Keratinocyte (primary cell): Measurements from ENCODE around the gene DCAF4. TPM values are rescaled to one million over a fixed set of nuclear protein-coding genes. Genes with fewer than 3 reads are reported as not detected.

Experiments used
- DNase-seq: peaks from one replicate; pipeline ENCODE4 v3.0.0-alpha.2; 2011; ENCODE audit warnings: low read depth, missing footprints, low spot score
- FAIRE-seq: peaks from 2 replicates; lab custom pipeline; 2011; peaks lifted over from hg19 to GRCh38; lab: Jason Lieb, UNC
- H2AFZ ChIP-seq: 2 replicates; pipeline ENCODE4 v1.6.0; 2012; ENCODE audit warnings: low read length, control low read depth, inconsistent platforms; ENCODE audit not compliant: control insufficient read depth
- H3K27ac ChIP-seq: 2 replicates; pipeline ENCODE4 v1.5.1; 2011; ENCODE audit warnings: low read length; ENCODE audit not compliant: control insufficient read depth, insufficient read depth
- H3K27me3 ChIP-seq: 3 replicates; pipeline ENCODE4 v1.6.0; 2011; ENCODE audit warnings: low read length; ENCODE audit not compliant: control insufficient read depth, insufficient read depth; ENCODE audit errors: extremely low read depth
- H3K36me3 ChIP-seq, 2 experiments: 2 replicates in 1 of 2; 3 replicates in 1 of 2; pipeline ENCODE4 v1.5.1; 2011; ENCODE audit warnings: low read length in 2 of 2, mild to moderate bottlenecking in 1 of 2; ENCODE audit not compliant: control insufficient read depth in 2 of 2, insufficient read depth in 2 of 2; ENCODE audit errors: extremely low read depth in 1 of 2
- H3K4me1 ChIP-seq: 3 replicates; pipeline ENCODE4 v1.5.1; 2011; ENCODE audit warnings: low read length; ENCODE audit not compliant: control insufficient read depth, insufficient read depth; ENCODE audit errors: extremely low read depth
- H3K4me2 ChIP-seq: 3 replicates; pipeline ENCODE4 v1.6.0; 2011; ENCODE audit warnings: low read depth, low read length; ENCODE audit not compliant: control insufficient read depth, insufficient read depth; ENCODE audit errors: extremely low read depth
- H3K4me3 ChIP-seq, 3 experiments: fragments of 200-600 bp in 1 of 3; sonication (generic) in 1 of 3; 2 replicates in 2 of 3; 3 replicates in 1 of 3; pipeline ENCODE4 v1.5.1; 2011 to 2016; ENCODE audit warnings: low read length in 3 of 3, mild to moderate bottlenecking in 3 of 3, control low read depth in 2 of 3, inconsistent platforms in 1 of 3, low read depth in 1 of 3, mixed read lengths in 1 of 3, mixed run types in 1 of 3, moderate library complexity in 1 of 3; ENCODE audit not compliant: control insufficient read depth in 2 of 3, insufficient read depth in 2 of 3; ENCODE audit errors: extremely low read depth in 1 of 3
- H3K79me2 ChIP-seq: 2 replicates; pipeline ENCODE4 v1.6.0; 2012; ENCODE audit warnings: low read length; ENCODE audit not compliant: control insufficient read depth, insufficient read depth
- H3K9ac ChIP-seq: 3 replicates; pipeline ENCODE4 v1.6.0; 2011; ENCODE audit warnings: low read length; ENCODE audit not compliant: control insufficient read depth, insufficient read depth; ENCODE audit errors: extremely low read depth
- H3K9me1 ChIP-seq: 3 replicates; pipeline ENCODE4 v1.6.0; 2011; ENCODE audit warnings: low read length; ENCODE audit not compliant: control insufficient read depth, insufficient read depth; ENCODE audit errors: extremely low read depth
- H3K9me3 ChIP-seq: 2 replicates; pipeline ENCODE4 v1.5.1; 2012; ENCODE audit warnings: low read depth, low read length; ENCODE audit not compliant: control insufficient read depth
- H4K20me1 ChIP-seq: 3 replicates; pipeline ENCODE4 v1.6.0; 2011; ENCODE audit warnings: low read length; ENCODE audit not compliant: control insufficient read depth, insufficient read depth; ENCODE audit errors: extremely low read depth
- EZH2 ChIP-seq: IDR thresholded peaks from one replicate; pipeline ENCODE4 v1.6.1; 2012; ENCODE audit warnings: inconsistent platforms, mild to moderate bottlenecking, low read length, moderate library complexity
- dilution Hi-C: fragments of 300-500 bp; cut with MboI; formaldehyde crosslinking; loops from one replicate; pipeline ENCODE4 v1.7.0; 2020; ENCODE audit warnings: low sequenced_read_pairs; ENCODE audit not compliant: extremely low pct_ligation_motif_present
- polyA minus RNA-seq, 3 experiments: library from RNA; depleted of rRNA, polyadenylated mRNA; stranded (reverse); fragments of >200 nt; gene quantifications; 1 replicate in 1 of 3; 2 replicates in 1 of 3; 3 replicates in 1 of 3; pipeline ENCODE4 v1.2.3, GENCODE V29; 2011
- polyA plus RNA-seq, 5 experiments: library from polyadenylated mRNA; depleted of rRNA in 3 of 5; stranded (reverse) in 3 of 5; stranded (forward) in 1 of 5; unstranded in 1 of 5; fragments of >200 nt; gene quantifications; 1 replicate in 1 of 5; 2 replicates in 3 of 5; 3 replicates in 1 of 5; pipeline versions ENCODE4 v1.2.1 to v1.2.3, GENCODE V29; 2011 to 2012; ENCODE audit warnings: missing spikeins in 2 of 5, low read depth in 1 of 5, low replicate concordance in 1 of 5
- TF ChIP-seq, protein P1 (sequence below), 3 experiments: IDR thresholded peaks in 1 of 3; conservative IDR thresholded peaks in 1 of 3; optimal IDR thresholded peaks in 1 of 3; 2 replicates in 2 of 3; 3 replicates in 1 of 3; pipeline versions ENCODE3 to v1.5.1; 2011; ENCODE audit warnings: low read length in 3 of 3, mild to moderate bottlenecking in 3 of 3, moderate library complexity in 2 of 3, control low read depth in 1 of 3, inconsistent platforms in 1 of 3; ENCODE audit not compliant: insufficient read depth in 2 of 3; ENCODE audit errors: extremely low read depth in 1 of 3

The DCAF4 gene
- polyA plus RNA-seq (20.8 to 34.1 TPM (median 26.1 TPM) in 3 replicates), polyA minus RNA-seq (20.3 to 42.3 TPM (median 25.0 TPM) in 3 replicates)
- 7.5 TPM for polyA plus RNA-seq (2011; ENCODE audit: low read depth)
- 18.7 and 18.8 TPM in 2 replicates for polyA plus RNA-seq (2011; cell fraction: cytosol; rRNA removed)
- polyA plus RNA-seq (2011; cell fraction: nucleus; rRNA removed) = 50.7 and 56.3 TPM in 2 replicates
- 9.2 and 19.6 TPM in 2 replicates for polyA plus RNA-seq (2012; ENCODE audit: low replicate concordance)
- polyA minus RNA-seq (2011; cell fraction: cytosol; rRNA and poly(A)+ RNA removed) = 11.1 TPM
- polyA minus RNA-seq (2011; cell fraction: nucleus; rRNA and poly(A)+ RNA removed) = 15.5 and 17.0 TPM in 2 replicates

GRCh38 chr14:72926292-72927028 is at the start of gene DCAF4:
DCAF4 (plus strand) TSS chr14:72926464; CDS start chr14:72937979, 11,515 bp downstream.
- H3K79me2 ChIP-seq = peaks cover 27% of the 10 kb centered on the region
- H3K9me3 ChIP-seq = no peaks in the 10 kb centered on the region
- FAIRE-seq = peak; percentile 89

GRCh38 chr14:72876710-72877063 is 49.6 kb upstream of the DCAF4 start:
- Histone ChIP-seq H3K36me3 (no peaks in the 10 kb centered on the region), H3K79me2 (no peaks in the 10 kb centered on the region), H3K27me3 (no peaks in the 10 kb centered on the region), H2AFZ (no peak overlapping the region), H3K9me1 (no peaks in the 10 kb centered on the region), H3K4me3 (no peak overlapping the region), H3K4me2 (no peak overlapping the region), H3K27ac (no peak overlapping the region), H4K20me1 (no peaks in the 10 kb centered on the region), H3K4me1 (no peaks in the 10 kb centered on the region), H3K9ac (no peak overlapping the region), H3K9me3 (no peaks in the 10 kb centered on the region)
- DNase-seq = no peak
- no peak for FAIRE-seq
- no peak for TF ChIP-seq EZH2
- TF ChIP-seq, protein P1, sequence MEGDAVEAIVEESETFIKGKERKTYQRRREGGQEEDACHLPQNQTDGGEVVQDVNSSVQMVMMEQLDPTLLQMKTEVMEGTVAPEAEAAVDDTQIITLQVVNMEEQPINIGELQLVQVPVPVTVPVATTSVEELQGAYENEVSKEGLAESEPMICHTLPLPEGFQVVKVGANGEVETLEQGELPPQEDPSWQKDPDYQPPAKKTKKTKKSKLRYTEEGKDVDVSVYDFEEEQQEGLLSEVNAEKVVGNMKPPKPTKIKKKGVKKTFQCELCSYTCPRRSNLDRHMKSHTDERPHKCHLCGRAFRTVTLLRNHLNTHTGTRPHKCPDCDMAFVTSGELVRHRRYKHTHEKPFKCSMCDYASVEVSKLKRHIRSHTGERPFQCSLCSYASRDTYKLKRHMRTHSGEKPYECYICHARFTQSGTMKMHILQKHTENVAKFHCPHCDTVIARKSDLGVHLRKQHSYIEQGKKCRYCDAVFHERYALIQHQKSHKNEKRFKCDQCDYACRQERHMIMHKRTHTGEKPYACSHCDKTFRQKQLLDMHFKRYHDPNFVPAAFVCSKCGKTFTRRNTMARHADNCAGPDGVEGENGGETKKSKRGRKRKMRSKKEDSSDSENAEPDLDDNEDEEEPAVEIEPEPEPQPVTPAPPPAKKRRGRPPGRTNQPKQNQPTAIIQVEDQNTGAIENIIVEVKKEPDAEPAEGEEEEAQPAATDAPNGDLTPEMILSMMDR (optimal IDR thresholded peaks at IDR 0.05 in 1 of 3, IDR thresholded peaks at IDR 0.05 in 1 of 3, conservative IDR thresholded peaks at IDR 0.05 in 1 of 3; ENCODE audit: extremely low read depth in 1 of 3, insufficient read depth in 2 of 3, low read length in 3 of 3) = no peak
- dilution Hi-C loops = no loop called here

More at GRCh38 chr14:72926292-72927028, at the start of gene DCAF4:
- H3K4me1 ChIP-seq = peaks cover 6% of the 10 kb centered on the region
- H2AFZ ChIP-seq = peak within 1 kb of the TSS; percentile 96
- no peaks in the 10 kb centered on the region for H4K20me1 ChIP-seq
- H3K4me3 ChIP-seq = peak within 1 kb of the TSS; percentile 63 to 93 (median 85)
- no peak for TF ChIP-seq EZH2
- TF ChIP-seq, protein P1 (optimal IDR thresholded peaks at IDR 0.05 in 1 of 3, IDR thresholded peaks at IDR 0.05 in 1 of 3, conservative IDR thresholded peaks at IDR 0.05 in 1 of 3; ENCODE audit: extremely low read depth in 1 of 3, insufficient read depth in 2 of 3, low read length in 3 of 3) = no peak
- peak within 1 kb of the TSS; percentile 81 for H3K27ac ChIP-seq
- no peaks in the 10 kb centered on the region for H3K27me3 ChIP-seq
- H3K36me3 ChIP-seq = peaks cover 0 to 1% of the 10 kb centered on the region in 2 experiments
- H3K9me1 ChIP-seq = no peaks in the 10 kb centered on the region
- DNase-seq = peak; percentile 83
- peak within 1 kb of the TSS; percentile 94 for H3K4me2 ChIP-seq
- dilution Hi-C loops = no loop called here
- H3K9ac ChIP-seq = peak within 1 kb of the TSS; percentile 94
